Activated CD4-positive, alpha-beta T cell treated with anti-CD3 and anti-CD28 coated beads, Interleukin-2, amount 10 ng/mL, durations not matched to agents 7 days and 5 days (primary cell): ENCODE results near the gene CMIP. TPM values are rescaled to one million over a fixed set of nuclear protein-coding genes. Genes with fewer than 3 reads are reported as not detected.

Source experiments
- CTCF ChIA-PET: fragments of 350-600 bp; sonication (Branson Sonifier 250); formaldehyde crosslinking; loops from one replicate; lab custom pipeline; 2021; ENCODE audit warnings: antibody characterized with exemption; lab: Charles Lee
- POLR2A ChIA-PET: fragments of 350-600 bp; sonication (Branson Sonifier 250); formaldehyde crosslinking; loops from one replicate; lab custom pipeline; 2021; ENCODE audit warnings: antibody characterized with exemption; lab: Charles Lee
- DNase-seq: peaks from one replicate; pipeline ENCODE4 v3.0.0-alpha.2; 2020
- H3K27ac Mint-ChIP-seq: one replicate; pipeline ENCODE4 v1.8.0; 2021; ENCODE audit warnings: mild to moderate bottlenecking, moderate library complexity, mixed read lengths
- H3K27me3 Mint-ChIP-seq: one replicate; pipeline ENCODE4 v1.8.0; 2021; ENCODE audit warnings: mixed read lengths
- H3K36me3 Mint-ChIP-seq: one replicate; pipeline ENCODE4 v1.8.0; 2021; ENCODE audit warnings: low read depth, mixed read lengths
- H3K4me1 Mint-ChIP-seq: one replicate; pipeline ENCODE4 v1.8.0; 2021; ENCODE audit warnings: mixed read lengths
- H3K4me3 Mint-ChIP-seq: one replicate; pipeline ENCODE4 v1.8.0; 2021; ENCODE audit warnings: mild to moderate bottlenecking, moderate library complexity, mixed read lengths
- H3K9me3 Mint-ChIP-seq: one replicate; pipeline ENCODE4 v1.8.0; 2021; ENCODE audit warnings: mixed read lengths
- total RNA-seq, 2 experiments: library from RNA; stranded (reverse); gene quantifications; one replicate each; pipeline ENCODE4 v1.2.3, GENCODE V29; 2021

Gene CMIP
- total RNA-seq, 2 experiments from 2014 or later = 44.7 to 46.8 TPM

DNA sequence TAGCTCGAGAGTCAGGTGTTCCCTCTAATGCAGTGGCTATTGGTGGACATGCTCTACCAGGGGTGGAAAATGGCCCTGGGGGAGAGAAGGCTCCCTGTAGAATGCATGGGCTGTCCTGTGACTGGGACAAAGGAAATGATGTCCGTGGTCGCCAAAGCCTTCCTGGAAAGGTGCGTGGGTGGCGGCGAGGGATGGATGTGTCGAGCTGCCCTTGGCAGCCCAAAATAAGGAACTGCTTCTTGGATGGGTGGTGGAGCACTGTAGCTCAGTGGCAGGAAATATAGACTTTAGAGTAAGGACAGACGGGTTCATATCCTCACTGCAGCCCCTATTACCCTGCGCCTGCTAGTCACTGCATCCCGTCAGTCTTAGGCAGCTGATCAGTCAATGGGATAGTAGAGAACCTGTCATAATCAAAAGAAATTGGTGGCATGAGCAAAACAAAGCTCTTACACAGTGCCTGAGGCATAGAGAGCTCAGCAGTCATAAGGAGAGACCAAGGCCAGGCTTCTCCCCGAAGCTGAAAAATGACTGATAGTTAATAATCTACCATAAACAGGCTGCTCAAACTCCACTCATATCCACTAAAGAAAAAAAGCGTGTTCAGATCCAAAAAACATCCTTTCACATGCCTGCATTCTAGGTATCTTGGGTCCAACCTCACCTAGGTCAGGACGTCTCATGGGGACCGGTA is 211.0 kb downstream of the CMIP start:
- ChIA-PET POLR2A (no interaction called here), CTCF (interaction anchor here (1.1 to 1.7 kb wide), 2 partner anchors 32 to 273 kb away, joined by 3 to 4 read pairs; no protein-coding TSS in a partner anchor)
- no peaks in the 10 kb centered on the region for H3K9me3 Mint-ChIP-seq
- H3K4me1 Mint-ChIP-seq = no peaks in the 10 kb centered on the region
- H3K36me3 Mint-ChIP-seq = peaks cover 13% of the 10 kb centered on the region
- H3K27me3 Mint-ChIP-seq = no peaks in the 10 kb centered on the region
- DNase-seq = no peak
- H3K27ac Mint-ChIP-seq = no peak overlapping the region
- H3K4me3 Mint-ChIP-seq = no peak overlapping the region

DNA sequence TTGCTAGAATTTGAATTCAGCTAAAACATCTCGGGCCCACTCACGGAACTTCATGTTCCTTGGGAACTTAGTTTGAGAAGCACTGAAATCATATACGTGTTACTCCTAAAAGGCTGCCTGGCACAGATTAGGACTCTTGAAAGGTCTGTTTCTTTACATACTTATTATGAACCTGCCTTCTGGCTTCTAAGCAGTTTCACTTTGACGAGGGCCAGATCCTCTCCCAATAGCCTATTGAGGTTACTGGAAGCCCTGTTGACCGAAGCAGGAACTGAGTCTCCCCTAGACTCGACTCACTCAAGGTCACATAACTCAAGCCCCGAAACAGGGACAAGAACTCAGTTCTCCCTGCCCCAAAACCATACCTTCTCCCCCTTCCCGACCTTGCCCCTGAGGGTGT is 212.6 kb downstream of the CMIP start:
- Mint-ChIP-seq H3K27me3 (no peaks in the 10 kb centered on the region), H3K4me3 (no peak overlapping the region), H3K9me3 (no peaks in the 10 kb centered on the region), H3K27ac (no peak overlapping the region), H3K36me3 (peaks cover 18% of the 10 kb centered on the region), H3K4me1 (no peaks in the 10 kb centered on the region)
- ChIA-PET POLR2A (no interaction called here), CTCF (interaction anchor here (0.6 kb wide), 1 partner anchor 253 kb away, joined by 3 read pairs; no protein-coding TSS in a partner anchor)
- DNase-seq = no peak

DNA sequence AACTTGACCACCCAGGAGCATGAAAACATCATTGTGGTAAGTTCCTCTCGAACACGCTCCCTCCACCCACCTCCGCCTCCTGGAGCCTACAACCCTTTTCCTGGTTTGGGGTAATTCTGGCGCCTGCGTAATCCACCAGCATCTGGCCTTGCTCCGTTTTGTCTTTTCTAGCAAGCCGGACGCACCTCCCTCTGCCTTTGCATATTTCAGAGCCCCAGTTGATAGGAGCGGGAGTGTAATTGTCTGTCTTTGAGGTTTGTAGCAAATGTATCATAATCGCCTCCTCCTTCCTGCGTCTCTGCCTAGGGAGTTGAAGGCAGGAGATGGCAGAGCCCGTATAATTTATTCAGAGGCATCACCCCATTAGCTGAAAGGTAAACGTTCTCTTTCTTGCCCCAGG is 213.2 kb downstream of the CMIP start:
- Mint-ChIP-seq H3K9me3 (no peaks in the 10 kb centered on the region), H3K4me1 (no peaks in the 10 kb centered on the region), H3K4me3 (no peak overlapping the region), H3K27me3 (no peaks in the 10 kb centered on the region), H3K27ac (no peak overlapping the region), H3K36me3 (peaks cover 18% of the 10 kb centered on the region)
- ChIA-PET CTCF (interaction anchor here (1.6 kb wide), 1 partner anchor 254 kb away, joined by 3 read pairs; no protein-coding TSS in a partner anchor), POLR2A (no interaction called here)
- DNase-seq = no peak

DNA sequence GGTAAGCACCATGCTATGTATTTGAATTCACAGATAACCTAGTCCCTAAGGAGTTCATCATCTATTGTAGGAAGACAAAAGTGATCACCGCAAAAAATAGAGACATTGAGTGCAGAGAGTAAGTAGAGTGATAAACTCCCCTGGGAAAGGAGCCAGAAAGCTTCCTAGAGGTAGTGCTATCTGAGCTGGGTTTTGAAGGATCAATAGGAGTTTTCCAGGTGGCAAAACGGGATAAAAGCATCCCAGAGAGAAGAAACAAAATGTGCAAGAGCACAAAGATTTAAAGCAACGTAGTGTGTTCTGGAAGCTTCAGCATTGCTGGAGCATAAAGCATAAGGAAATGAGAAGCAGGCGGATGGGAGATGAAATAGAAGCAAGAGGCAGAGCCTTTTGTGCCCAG is 213.8 kb downstream of the CMIP start:
- no peaks in the 10 kb centered on the region for H3K4me1 Mint-ChIP-seq
- H3K36me3 Mint-ChIP-seq = peaks cover 14% of the 10 kb centered on the region
- CTCF ChIA-PET = interaction anchor here (1.6 kb wide), 1 partner anchor 255 kb away, joined by 3 read pairs; no protein-coding TSS in a partner anchor
- H3K27ac Mint-ChIP-seq = no peak overlapping the region
- no peaks in the 10 kb centered on the region for H3K9me3 Mint-ChIP-seq
- POLR2A ChIA-PET = no interaction called here
- H3K4me3 Mint-ChIP-seq = no peak overlapping the region
- no peaks in the 10 kb centered on the region for H3K27me3 Mint-ChIP-seq
- DNase-seq = no peak

DNA sequence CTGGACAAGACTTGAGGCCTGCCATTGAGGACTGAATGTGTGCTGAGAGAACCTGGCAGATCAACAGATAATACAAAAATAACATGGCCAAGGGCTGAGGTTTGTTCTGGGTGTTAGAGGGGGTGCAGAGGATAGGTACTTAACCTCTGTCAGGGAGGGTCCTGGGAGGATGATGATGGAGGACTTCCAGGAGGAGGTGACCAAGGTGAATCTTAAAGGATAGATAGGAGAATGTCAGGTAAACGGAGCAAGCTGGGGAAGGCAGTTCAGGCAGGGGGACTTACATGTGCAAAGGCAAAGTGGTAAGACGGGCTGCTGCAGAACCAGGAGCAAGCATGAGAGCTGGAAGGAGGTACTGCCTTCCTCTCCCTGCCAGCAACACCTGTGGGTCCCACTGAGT is 214.6 kb downstream of the CMIP start:
- Mint-ChIP-seq H3K27ac (no peak overlapping the region), H3K4me3 (no peak overlapping the region), H3K9me3 (no peaks in the 10 kb centered on the region), H3K36me3 (peaks cover 14% of the 10 kb centered on the region), H3K27me3 (no peaks in the 10 kb centered on the region), H3K4me1 (no peaks in the 10 kb centered on the region)
- no peak for DNase-seq
- ChIA-PET POLR2A (no interaction called here), CTCF (interaction anchor here (0.9 to 1.6 kb wide), 2 partner anchors 37 to 255 kb away, joined by 3 read pairs; no protein-coding TSS in a partner anchor)

DNA sequence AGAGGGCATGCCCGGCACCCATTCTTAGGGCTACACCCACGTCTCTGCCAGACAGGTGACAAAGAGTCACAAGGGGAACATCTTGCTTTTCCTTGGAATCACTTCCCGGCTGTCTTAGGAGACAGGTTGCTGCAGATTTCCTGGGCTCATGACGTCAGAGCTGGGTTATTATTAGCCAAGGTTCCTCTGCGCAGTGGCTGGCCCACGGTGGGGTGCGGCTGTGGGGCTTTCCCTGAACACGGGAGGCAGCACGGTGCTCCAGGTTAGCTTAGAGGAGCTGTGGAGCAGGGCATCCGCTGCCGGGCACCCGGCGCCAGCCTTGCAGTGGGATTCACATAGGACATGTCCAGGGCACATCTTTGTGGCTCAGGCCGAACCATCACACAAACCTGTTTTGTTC is 216.5 kb downstream of the CMIP start:
- H3K27me3 Mint-ChIP-seq = no peaks in the 10 kb centered on the region
- ChIA-PET POLR2A (no interaction called here), CTCF (no interaction called here)
- H3K27ac Mint-ChIP-seq = no peak overlapping the region
- no peak overlapping the region for H3K4me3 Mint-ChIP-seq
- no peak for DNase-seq
- no peaks in the 10 kb centered on the region for H3K9me3 Mint-ChIP-seq
- no peaks in the 10 kb centered on the region for H3K4me1 Mint-ChIP-seq
- peaks cover 17% of the 10 kb centered on the region for H3K36me3 Mint-ChIP-seq

DNA sequence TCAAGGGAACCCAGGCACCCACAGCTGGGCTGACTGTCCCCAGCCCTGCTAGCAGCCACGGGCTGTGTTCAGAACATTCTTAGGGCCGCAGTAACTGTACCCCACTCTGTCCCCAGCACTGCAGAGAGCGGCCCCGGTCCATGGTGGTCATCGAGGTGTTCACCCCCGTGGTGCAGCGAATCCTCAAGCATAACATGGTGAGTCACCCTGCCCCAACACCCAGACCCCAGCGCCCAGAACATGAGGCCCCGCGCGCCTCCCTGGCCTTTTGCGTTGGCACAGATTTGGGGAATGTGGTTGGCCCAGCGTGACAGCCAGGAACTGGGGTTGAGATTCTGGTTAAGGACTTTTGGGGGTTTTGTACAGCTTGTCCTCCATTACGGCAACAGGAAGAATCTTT is 219.5 kb downstream of the CMIP start:
- H3K4me1 Mint-ChIP-seq = no peaks in the 10 kb centered on the region
- DNase-seq = no peak
- peaks cover 14% of the 10 kb centered on the region for H3K36me3 Mint-ChIP-seq
- no peak overlapping the region for H3K4me3 Mint-ChIP-seq
- ChIA-PET POLR2A (no interaction called here), CTCF (no interaction called here)
- no peak overlapping the region for H3K27ac Mint-ChIP-seq
- H3K27me3 Mint-ChIP-seq = no peaks in the 10 kb centered on the region
- no peaks in the 10 kb centered on the region for H3K9me3 Mint-ChIP-seq

DNA sequence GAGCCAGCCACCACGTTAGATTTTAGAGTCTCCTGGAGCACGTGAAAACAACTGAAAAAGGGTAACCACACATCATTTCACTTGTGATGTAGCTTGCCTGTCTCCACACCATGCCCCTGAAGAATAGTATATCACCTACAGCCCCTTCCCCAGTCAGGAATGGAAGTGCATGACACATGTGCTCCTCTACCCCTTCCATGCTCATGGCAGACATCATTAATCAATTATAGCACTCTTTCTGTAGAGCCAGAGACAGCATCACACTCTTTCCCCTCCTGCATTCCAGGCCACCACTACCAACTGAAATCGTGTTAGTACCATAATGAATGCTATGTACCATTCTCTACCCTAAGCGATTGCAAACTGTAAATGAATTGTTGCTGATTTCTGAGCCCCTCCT is 221.0 kb downstream of the CMIP start:
- no peak overlapping the region for H3K27ac Mint-ChIP-seq
- CTCF ChIA-PET = no interaction called here
- POLR2A ChIA-PET = no interaction called here

DNA sequence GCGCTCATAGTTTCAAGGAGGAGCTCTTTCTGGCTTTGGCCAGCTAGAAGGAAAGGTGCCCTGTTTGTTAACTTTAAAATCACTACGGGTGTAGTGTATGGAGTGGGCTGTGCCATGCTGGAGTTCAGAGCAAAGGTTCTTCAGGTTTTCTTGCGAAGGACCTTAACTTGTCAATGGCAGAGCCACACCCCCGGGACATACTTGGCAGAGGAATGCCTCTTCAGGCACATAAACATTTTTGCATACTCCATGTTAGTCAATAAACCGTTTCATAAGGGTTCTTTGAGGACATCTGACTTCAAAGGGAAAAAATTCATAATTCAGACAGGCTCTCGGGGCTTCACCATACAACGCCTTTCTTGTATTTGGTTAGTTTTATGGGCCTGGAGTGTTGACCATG is 221.5 kb downstream of the CMIP start:
- CTCF ChIA-PET = no interaction called here
- DNase-seq = no peak
- Mint-ChIP-seq H3K27me3 (no peaks in the 10 kb centered on the region), H3K27ac (no peak overlapping the region), H3K4me3 (no peak overlapping the region), H3K36me3 (peaks cover 18% of the 10 kb centered on the region), H3K9me3 (no peaks in the 10 kb centered on the region), H3K4me1 (peaks cover 6% of the 10 kb centered on the region)
- POLR2A ChIA-PET = no interaction called here

More for the DNA sequence above, 221.0 kb downstream of the CMIP start:
- Mint-ChIP-seq H3K4me3 (no peak overlapping the region), H3K9me3 (no peaks in the 10 kb centered on the region), H3K4me1 (peaks cover 1% of the 10 kb centered on the region), H3K27me3 (no peaks in the 10 kb centered on the region), H3K36me3 (peaks cover 19% of the 10 kb centered on the region)
- DNase-seq = no peak

DNA sequence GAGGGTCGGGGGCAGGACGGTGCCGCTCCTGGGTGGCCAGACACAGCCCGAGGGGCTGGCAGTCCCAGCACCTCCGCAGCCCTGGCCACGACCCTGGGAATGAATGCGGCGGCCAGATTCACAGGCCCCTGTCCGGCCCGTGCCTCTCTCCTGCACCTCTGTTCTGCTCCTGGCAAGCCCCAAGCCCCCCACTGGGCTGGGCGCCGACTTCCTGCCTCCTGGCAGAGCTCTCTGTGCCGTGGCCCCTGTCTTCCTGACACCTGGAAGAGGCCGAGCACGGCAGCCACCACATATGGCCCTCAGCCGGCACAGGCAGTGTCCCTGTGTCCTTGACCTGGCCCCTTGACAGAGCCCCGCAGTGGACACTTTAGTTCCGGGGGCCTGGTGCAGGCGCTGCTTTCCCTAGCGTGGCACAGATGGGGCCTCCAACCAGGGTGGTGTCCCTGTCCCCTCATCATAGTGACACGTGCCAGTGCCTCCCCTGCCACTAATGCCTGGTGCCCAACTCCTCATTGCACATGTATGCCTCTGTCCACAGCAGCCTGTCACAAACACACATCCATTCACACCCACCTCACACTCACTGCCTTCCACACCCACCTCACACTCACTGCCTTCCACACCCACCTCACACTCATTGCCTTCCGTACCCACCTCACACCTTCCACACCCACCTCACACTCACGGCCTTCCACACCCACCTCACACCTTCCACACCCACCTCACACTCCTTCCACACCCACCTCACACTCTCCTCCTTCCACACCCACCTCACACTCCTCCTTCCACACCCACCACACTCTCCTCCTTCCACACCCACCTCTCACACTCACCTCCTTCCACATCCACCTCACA is 223.9 kb downstream of the CMIP start:
- H3K27ac Mint-ChIP-seq = no peak overlapping the region
- POLR2A ChIA-PET = no interaction called here

DNA sequence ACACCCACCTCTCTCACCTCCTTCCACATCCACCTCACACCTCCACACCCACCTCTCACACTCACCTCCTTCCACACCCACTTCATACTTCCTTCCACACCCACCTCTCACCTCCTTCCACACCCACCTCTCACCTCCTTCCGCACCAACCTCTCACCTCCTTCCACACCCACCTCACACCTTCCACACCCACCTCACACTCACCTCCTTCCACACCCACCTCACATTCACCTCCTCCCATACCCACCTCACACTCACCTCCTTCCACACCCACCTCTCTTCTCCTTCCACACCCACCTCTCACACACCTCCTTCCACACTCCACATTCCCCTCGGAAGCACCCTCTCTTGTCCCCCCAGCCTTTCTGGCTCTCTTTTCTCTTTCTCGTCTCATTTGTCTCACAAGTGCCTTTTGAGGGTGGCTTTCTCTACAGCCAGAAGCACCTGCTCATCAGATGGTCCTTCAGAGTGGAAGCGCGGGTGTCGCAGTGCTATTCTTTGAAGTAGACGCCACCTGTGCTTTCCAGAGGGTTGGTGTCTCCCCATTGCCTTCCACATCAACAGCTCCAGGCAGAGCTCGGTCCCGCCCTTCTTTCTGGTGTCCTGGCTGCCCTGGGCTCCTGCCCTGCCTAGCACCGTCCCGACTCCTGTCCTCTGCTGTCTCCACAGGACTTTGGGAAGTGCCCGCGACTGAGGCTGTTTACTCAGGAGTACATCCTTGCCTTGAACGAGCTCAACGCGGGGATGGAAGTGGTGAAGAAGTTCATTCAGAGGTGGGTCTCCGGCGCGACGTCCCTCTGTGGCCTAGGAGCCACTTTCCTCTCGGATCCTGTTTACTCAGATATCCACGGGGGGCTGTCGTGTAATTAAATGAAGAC is 225.1 kb downstream of the CMIP start:
- Mint-ChIP-seq H3K9me3 (no peaks in the 10 kb centered on the region), H3K4me3 (no peak overlapping the region), H3K27me3 (no peaks in the 10 kb centered on the region), H3K27ac (peak overlapping the region; percentile 41), H3K4me1 (peaks cover 7% of the 10 kb centered on the region), H3K36me3 (peaks cover 25% of the 10 kb centered on the region)
- ChIA-PET CTCF (no interaction called here), POLR2A (no interaction called here)
- no peak for DNase-seq

More for the DNA sequence above, 223.9 kb downstream of the CMIP start:
- no peak overlapping the region for H3K4me3 Mint-ChIP-seq
- CTCF ChIA-PET = no interaction called here
- no peak for DNase-seq
- H3K4me1 Mint-ChIP-seq = peaks cover 7% of the 10 kb centered on the region
- H3K27me3 Mint-ChIP-seq = no peaks in the 10 kb centered on the region
- H3K36me3 Mint-ChIP-seq = peaks cover 25% of the 10 kb centered on the region
- H3K9me3 Mint-ChIP-seq = no peaks in the 10 kb centered on the region

DNA sequence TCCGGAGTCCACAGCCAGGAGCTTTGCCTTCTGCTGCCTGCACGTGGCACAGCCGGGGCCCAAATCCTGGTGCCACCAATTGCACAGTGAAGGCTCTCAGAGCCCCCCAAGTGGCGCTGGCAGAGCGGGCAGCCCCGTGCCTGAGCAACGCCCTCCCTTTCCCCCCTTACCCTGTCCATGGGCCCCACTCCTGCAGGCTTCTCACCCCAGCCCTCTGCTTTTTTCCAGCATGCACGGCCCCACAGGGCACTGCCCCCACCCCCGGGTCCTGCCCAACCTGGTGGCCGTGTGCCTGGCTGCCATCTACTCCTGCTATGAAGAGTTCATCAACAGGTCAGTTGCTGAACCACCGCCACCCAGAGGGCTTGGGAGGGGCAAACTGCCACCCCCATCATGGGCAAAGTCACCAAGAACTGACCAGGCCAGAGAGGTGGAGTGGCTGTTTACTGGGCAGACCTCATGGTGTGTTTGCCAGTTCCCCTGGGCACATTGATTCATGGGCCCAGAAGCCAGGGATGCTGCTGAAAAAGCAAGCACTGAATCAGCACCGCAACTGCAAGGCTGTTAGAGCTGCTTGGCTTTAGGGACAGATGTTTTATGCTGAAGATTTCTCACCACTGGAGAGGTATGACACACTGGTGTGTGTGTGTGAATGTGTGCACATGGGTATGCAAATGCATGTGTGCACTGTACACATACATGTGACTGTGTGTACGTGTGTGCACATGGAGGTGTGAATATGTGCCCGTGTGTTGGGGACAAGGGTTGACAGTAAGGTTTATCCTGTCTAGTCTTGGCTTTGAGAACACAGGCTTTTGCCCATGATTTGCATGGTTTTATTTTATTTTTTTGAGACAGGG is 227.4 kb downstream of the CMIP start:
- POLR2A ChIA-PET = no interaction called here
- peaks cover 22% of the 10 kb centered on the region for H3K36me3 Mint-ChIP-seq
- CTCF ChIA-PET = no interaction called here

More for the DNA sequence above, 227.4 kb downstream of the CMIP start:
- Mint-ChIP-seq H3K27ac (no peak overlapping the region), H3K4me1 (peaks cover 7% of the 10 kb centered on the region), H3K27me3 (no peaks in the 10 kb centered on the region), H3K4me3 (no peak overlapping the region), H3K9me3 (no peaks in the 10 kb centered on the region)
- no peak for DNase-seq
